Stimulated activated CD8-positive, alpha-beta memory T cell treated with anti-CD3 and anti-CD28 coated beads, Interleukin-7, amount 100 ng/mL, for 48 hours (primary cell): ENCODE data around the gene NOL6.

Experiments
- DNase-seq, 2 donors: peaks; one replicate each; pipeline ENCODE4 v3.0.0-alpha.2; 2020; ENCODE audit warnings: low read depth in 1 of 2; ENCODE audit errors: extremely low read depth in 1 of 2

Gene NOL6

DNA sequence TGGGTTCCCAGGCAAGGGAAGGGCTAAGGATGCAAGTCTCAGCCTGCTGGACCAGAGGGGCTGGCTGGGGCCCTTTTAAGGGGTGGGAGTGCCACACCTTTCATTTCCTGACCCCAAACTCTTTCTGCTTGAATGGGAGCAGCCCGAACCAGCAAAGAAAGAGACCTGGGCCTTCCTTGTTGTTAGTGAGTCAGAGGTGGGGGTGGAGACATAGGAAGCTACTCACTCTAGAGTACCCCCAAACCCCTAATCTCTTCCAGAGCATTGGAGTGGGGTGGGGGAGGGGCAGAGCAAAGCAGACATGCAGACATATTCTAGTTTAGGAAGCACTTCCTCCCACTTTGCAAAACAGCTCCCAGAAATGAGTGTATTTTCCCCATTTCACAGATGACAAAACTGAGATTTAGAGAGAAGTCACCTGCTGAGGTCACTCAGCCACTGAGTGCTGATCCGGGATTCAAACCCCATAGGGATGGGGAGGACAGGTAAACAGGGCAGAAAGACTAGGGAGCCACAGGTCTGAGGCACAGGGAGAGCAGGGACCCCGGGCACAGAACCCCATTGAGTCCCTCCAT lies 20.4 kb downstream of the NOL6 start:
- DNase-seq, result no peak

- DNase-seq, result peak in 1 of 2 donors; percentile 52
Observed at GRCh38 chr9:33452828-33453271, 20.9 kb downstream of the NOL6 start.

- DNase-seq, result no peak
Observed at GRCh38 chr9:33450621-33451146, 23.0 kb downstream of the NOL6 start.

DNA sequence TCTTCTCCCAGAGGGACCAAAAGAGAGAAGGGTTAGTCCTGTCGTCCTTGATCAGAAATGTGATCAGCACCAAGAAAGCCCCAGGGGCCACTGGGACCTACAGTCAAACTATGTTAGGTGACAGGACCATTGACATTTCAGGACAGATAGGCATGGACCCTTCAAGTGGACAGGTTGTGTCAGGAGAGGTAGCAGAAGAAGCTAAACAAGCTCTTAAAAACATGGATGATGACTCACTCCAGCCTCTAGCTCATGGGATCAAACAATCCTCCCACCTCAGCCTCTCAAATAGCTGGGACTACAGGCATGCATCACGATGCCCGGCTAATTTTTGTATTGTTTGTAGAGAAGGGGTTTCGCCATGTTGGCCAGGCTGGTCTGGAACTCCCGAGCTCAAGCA lies 24.0 kb downstream of the NOL6 start:
- no peak for DNase-seq

- DNase-seq, result no peak
Observed at GRCh38 chr9:33447799-33448553, 25.7 kb downstream of the NOL6 start.

GRCh38 chr9:33446946-33447798 lies 26.6 kb downstream of the NOL6 start, which contains the start of gene AQP3:
Gene AQP3 (minus strand): TSS chr9:33447593. CDS start chr9:33447530, 63 bp downstream.
- DNase-seq, result peak in 1 of 2 donors; percentile 64

GRCh38 chr9:33446240-33446945 lies 27.3 kb downstream of the NOL6 start:
- peak; percentile 27 to 74 for DNase-seq

DNA sequence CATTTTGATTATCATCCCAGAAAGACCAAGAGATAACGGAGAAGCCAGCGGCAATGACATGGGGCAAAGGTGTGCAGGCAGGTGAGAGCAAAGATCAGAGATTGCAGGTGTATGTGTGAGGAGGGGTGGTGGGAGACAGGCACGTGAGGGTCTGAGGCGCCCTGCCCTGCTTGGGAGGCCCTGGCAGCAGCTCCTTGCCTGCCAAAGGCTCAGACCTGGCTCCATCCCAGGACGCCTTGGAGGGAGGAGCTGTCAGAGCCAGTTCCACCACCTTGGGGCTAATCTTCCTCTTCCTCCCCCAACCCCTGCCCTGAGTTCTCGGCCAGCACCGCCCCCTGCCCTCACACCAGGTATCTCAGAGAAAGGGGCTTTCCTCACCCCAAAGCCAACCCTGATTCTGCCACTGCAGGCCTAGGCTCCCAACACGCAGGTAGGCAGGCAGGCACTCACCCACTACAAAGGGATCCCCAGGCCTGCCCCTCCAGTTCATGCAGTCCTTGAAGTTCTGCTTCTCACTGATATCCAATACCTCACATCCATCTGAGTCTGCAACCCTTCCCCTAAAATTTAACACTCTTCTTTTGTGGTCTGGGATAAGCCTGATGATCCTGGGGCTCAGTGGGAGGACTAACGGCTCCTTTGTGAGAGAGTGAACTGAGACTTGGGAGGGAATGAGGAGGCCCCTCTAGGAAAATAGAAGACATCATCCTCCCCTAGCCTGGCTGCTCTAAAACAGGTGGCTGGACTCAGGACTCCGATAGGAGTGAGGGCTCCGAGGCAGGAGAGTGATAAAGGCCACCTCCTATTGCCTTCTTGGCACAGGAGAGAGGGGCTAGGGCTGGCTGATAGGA lies 28.1 kb downstream of the NOL6 start:
- DNase-seq, result no peak

- DNase-seq, result no peak
Observed at GRCh38 chr9:33443464-33444154, 30.1 kb downstream of the NOL6 start.

DNA sequence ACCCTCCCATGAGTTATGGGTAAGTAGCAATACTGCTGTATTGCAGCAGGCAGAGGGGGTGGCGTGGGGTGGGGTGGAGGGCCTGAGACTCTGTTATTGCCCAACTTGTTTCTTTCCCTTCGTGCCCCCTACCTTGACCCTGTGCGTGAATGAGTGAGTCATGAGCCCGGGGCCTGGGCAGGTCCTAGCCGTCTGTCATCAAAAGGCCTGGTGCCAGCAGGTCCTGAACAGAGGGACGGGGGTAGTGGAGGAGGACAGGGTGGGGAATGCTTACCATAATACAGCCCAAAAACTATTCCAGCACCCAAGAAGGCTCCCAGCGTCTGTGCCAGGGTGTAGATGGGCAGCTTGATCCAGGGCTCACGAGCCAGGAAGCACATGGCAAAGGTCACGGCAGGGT lies 30.7 kb downstream of the NOL6 start:
- DNase-seq, result no peak

DNA sequence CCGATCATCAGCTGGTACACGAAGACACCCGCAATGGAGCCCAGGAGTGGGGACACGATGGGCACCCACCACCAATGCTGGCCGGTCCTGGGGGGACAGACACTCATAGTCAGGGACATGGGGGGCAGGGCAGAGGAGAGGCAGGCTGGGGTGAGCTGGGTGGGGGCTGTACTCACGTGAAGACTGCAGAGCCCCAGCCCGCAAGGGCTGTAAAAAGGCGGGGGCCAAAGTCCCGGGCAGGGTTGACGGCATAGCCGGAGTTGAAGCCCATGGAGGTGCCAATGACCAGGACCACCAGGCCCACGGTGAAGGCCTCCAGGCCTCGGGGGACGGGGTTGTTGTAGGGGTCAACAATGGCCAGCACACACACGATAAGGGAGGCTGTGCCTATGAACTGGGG lies 31.6 kb downstream of the NOL6 start:
- no peak for DNase-seq

DNA sequence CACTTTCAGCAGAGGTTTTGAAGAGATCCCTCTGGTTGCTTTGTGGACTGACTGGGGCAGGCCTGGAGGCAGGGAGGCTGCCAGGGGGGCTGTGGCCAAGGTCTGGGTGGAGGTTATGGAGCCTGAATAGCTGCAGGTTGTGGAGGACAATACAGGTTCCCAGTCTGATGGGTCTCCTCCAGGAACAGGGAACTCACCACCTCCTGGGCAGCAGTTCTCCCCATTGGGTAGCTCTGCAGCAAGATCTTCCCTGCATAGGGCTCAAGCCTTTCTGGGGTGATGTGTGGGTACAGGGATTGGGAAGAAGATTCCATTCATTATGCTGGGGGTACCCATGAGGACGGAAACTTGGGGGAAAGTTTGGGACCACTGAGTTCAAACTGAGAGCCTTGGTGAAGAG lies 33.1 kb downstream of the NOL6 start:
- DNase-seq, result no peak

DNA sequence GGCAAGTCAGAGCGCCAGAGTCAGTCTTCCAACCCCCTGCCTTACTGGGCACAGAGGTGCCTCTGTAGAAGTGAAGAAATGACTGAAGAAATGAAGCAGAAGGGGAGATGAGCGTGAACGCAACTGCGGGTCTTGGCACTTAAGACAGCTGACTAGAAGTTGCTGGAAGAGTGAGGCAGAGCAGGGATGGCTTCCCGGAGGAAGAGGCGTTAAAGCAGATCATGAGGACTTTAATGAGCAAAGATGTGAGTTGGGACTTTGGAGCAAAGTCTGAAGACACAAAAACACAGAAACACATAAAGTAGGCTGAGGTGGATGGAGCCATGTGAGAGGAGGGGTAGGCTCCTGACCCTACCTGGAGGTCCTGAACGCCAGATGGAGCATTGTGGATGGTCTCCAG lies 33.5 kb downstream of the NOL6 start:
- no peak for DNase-seq

DNA sequence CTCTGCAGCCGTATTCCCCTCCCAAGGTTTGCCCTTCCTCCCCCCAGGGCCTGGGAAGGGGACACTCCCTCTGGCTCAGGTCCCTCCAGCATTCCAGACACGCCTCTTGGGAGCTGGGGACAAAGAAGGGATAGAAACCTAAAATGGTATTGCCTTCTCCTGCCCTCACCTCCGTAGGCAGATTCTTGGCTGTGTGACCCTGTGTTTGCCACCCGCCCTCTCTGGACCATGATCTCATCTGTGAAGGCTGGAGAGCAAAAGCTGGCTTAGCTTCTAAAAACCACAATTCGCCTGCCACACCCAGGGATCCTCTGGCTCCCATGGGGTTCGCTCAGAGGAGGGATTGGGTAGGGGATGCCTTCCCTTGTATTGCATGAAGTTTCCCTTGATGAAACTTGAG lies 34.0 kb downstream of the NOL6 start:
- DNase-seq, result no peak

DNA sequence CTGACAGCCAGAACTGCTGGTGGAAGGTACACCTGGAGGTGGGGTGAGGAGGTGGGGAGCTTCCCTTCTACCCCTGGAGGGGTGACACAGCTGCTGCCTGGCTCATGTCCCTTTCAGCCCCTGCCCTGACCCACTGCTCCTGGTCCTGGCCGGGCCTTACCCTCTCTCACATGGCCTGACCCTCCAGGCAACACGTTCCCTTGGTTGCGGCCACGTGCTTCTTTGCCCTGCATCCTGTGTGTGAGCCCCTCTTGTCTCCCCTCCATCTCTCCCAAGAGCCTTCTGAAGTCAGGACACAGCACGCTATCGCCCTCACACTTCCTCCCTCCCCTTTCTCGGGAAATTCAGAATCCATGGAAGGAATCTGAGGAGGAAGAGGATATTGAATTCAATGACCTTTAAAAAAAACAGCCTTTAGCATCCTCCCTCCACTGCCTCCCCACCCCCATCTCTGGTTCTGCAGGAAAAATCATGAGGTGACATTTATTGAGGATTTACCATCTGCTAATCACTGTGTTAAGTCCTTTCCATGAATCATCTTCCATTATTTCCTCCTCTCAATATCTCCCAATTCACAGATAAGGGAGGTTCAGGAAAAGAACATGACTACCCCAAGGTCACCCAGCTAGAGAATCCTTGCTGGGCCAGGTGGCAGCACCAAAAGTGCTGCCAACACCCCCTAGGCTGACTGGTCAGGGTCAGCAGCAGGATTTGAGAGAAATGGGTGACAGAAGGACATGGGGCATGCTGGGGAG lies 34.6 kb downstream of the NOL6 start:
- no peak for DNase-seq

- DNase-seq, result no peak
Observed at GRCh38 chr9:33437898-33438297, 35.8 kb downstream of the NOL6 start.

DNA sequence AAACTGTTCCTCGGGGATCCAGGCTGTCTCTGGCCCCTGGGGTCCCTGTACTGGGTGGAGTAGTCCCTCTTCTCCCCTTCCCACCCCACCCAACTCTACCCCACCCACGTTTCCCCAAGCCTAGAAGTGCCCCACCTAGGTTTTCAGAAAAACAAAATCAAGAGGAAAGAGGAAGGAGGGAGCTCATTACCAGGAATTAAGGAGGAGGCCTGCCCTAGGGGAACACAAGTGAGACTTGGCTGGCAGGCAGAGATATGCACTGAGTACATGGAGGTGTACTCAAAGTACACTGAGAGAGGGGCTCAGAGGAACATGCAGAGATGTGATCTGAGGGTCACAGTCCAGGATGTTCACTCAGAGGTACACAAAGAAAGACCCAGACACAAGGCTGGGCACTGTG lies 36.5 kb downstream of the NOL6 start:
- no peak for DNase-seq

- DNase-seq, result no peak
Observed at GRCh38 chr9:33436445-33436844, 37.3 kb downstream of the NOL6 start.
